PC-3 (cell line): Measurements from ENCODE around the gene DNM3.

Source experiments
- CTCF ChIP-seq: fragments of 300-600 bp; sonication (generic); conservative IDR thresholded peaks from 2 replicates; pipeline ENCODE4 v1.5.1; 2017; ENCODE audit warnings: antibody characterized with exemption, low read depth, mild to moderate bottlenecking, low read length
- EZH2 ChIP-seq: fragments of 300-600 bp; sonication (generic); IDR thresholded peaks from one replicate; pipeline ENCODE4 v1.6.1; 2017; ENCODE audit warnings: antibody characterized with exemption, mild to moderate bottlenecking, low read length; ENCODE audit not compliant: unreplicated experiment

DNA sequence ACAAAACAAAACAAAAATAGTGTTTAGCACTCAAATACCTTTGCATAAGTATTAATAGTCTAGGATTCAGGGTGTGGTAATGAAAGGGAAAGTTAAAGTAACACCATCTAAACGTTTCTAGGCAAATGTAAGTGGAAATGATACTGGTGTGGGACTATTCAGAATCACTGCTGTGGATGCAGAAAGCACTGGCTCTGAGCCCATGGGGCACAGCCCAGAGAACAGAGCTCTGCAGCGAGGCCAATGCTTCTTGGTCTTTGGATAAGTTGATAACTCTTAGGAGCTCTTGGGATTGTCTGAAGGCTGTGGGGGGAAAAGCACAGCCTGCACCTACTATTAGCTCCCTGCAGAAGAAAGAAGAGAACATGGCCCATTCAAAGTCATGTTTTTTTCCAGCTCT is 21.4 kb upstream of the DNM3 start:
- TF ChIP-seq CTCF (no peak), EZH2 (no peak)
